ENCODE measurements around the gene BARHL1.

Gene BARHL1

DNA sequence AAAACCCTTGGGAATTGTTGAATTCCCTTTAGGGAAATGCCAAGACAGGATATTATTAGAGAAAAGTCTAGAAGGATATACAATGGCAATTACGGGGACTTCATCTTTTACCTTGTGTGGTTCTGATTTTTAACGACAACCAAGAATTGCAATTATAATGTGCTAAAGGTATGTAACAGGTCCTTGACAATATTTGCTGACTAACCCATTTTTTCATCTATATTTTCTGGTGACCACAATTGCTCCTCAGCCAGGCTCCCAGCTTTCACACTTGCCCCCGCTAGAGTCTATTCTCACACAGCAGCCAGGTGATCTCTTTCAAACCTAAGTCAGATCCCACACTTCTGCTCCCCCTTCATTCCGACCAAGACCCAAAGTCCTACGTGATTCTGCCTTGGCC is 34.3 kb downstream of the BARHL1 start:
- peaks cover 77% of the 10 kb centered on the region for H3K36me3 ChIP-seq (ENCODE audit: control insufficient read depth, insufficient read depth, low read length)
- H3K27ac ChIP-seq (ENCODE audit: low read depth, low read length) = no peak overlapping the region
- no peaks in the 10 kb centered on the region for H3K9me3 ChIP-seq (ENCODE audit: control insufficient read depth, insufficient read depth, low read depth, low read length)
- H3K9ac ChIP-seq (ENCODE audit: low read length) = no peak overlapping the region
- H3K27me3 ChIP-seq (ENCODE audit: control insufficient read depth, insufficient read depth, low read length) = no peaks in the 10 kb centered on the region
- peaks cover 13% of the 10 kb centered on the region; the same call in 1 of the 2 replicates for H3K4me1 ChIP-seq (ENCODE audit: control insufficient read depth, insufficient read depth, low read length)
- H3K4me3 ChIP-seq (ENCODE audit: low read depth, low read length) = no peak overlapping the region

DNA sequence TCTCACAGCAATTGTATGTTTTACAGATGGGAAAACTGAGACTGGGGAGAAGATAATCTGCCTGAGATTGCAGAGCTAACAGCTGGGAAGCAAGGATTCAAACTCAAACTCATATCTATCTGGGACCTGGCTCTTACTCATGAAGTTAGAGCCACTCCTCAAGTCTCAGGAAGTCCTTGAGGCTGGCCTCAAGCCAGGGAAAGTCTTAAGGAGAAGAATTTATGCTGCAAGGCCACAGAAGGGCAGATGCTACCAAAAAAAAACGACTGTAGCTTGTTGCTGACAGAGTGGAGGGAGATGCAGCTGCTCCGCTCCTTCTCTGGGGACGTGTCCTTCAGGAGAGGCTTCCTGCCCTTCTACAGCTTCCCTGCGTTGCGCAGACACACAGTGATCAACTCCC is 39.8 kb downstream of the BARHL1 start:
- no peak overlapping the region for H3K27ac ChIP-seq (ENCODE audit: low read depth, low read length)
- H3K27me3 ChIP-seq (ENCODE audit: control insufficient read depth, insufficient read depth, low read length) = no peaks in the 10 kb centered on the region
- no peak overlapping the region for H3K9ac ChIP-seq (ENCODE audit: low read length)
- peaks cover 76% of the 10 kb centered on the region for H3K36me3 ChIP-seq (ENCODE audit: control insufficient read depth, insufficient read depth, low read length)
- H3K4me3 ChIP-seq (ENCODE audit: low read depth, low read length) = no peak overlapping the region
- H3K4me1 ChIP-seq (ENCODE audit: control insufficient read depth, insufficient read depth, low read length) = no peaks in the 10 kb centered on the region
- no peaks in the 10 kb centered on the region for H3K9me3 ChIP-seq (ENCODE audit: control insufficient read depth, insufficient read depth, low read depth, low read length)

DNA sequence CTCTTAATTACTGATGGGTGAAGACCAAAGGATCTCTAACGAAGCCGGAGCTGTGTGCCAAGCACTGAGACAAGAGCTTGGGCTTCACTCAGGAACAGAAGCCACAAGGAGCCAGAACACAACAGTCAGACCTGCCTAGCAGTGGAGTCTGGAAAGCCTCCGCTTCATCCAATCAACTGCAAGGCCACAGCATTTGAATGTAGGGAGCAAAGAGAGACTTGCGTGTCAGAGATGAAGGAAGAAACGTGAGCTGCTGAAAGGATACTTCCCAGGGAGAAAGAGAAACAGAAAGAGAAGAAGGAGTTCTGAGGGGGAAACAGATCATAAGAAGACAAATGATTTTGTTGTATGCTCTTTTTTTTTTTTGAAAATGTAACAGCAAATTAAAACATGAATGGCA is 43.9 kb downstream of the BARHL1 start:
- Histone ChIP-seq H3K4me1 (ENCODE audit: control insufficient read depth, insufficient read depth, low read length) (no peaks in the 10 kb centered on the region; the same call in 1 of the 2 replicates), H3K9ac (ENCODE audit: low read length) (no peak overlapping the region), H3K27me3 (ENCODE audit: control insufficient read depth, insufficient read depth, low read length) (no peaks in the 10 kb centered on the region), H3K36me3 (ENCODE audit: control insufficient read depth, insufficient read depth, low read length) (peaks cover 89% of the 10 kb centered on the region), H3K9me3 (ENCODE audit: control insufficient read depth, insufficient read depth, low read depth, low read length) (no peaks in the 10 kb centered on the region), H3K27ac (ENCODE audit: low read depth, low read length) (no peak overlapping the region), H3K4me3 (ENCODE audit: low read depth, low read length) (no peak overlapping the region)

GRCh38 chr9:132627106-132627505 is 44.7 kb downstream of the BARHL1 start:
- Histone ChIP-seq H3K9ac (ENCODE audit: low read length) (no peak overlapping the region), H3K36me3 (ENCODE audit: control insufficient read depth, insufficient read depth, low read length) (peaks cover 92% of the 10 kb centered on the region), H3K4me1 (ENCODE audit: control insufficient read depth, insufficient read depth, low read length) (no peaks in the 10 kb centered on the region; the same call in 1 of the 2 replicates)

GRCh38 chr9:132627594-132627993 is 45.2 kb downstream of the BARHL1 start:
- peaks cover 92% of the 10 kb centered on the region for H3K36me3 ChIP-seq (ENCODE audit: control insufficient read depth, insufficient read depth, low read length)
- no peaks in the 10 kb centered on the region for H3K27me3 ChIP-seq (ENCODE audit: control insufficient read depth, insufficient read depth, low read length)
- H3K4me3 ChIP-seq (ENCODE audit: low read depth, low read length) = no peak overlapping the region
- H3K9ac ChIP-seq (ENCODE audit: low read length) = no peak overlapping the region
- H3K4me1 ChIP-seq (ENCODE audit: control insufficient read depth, insufficient read depth, low read length) = no peaks in the 10 kb centered on the region; the same call in 1 of the 2 replicates
- no peak overlapping the region for H3K27ac ChIP-seq (ENCODE audit: low read depth, low read length)
- no peaks in the 10 kb centered on the region for H3K9me3 ChIP-seq (ENCODE audit: control insufficient read depth, insufficient read depth, low read depth, low read length)

More at GRCh38 chr9:132627106-132627505, 44.7 kb downstream of the BARHL1 start:
- Histone ChIP-seq H3K27me3 (ENCODE audit: control insufficient read depth, insufficient read depth, low read length) (no peaks in the 10 kb centered on the region), H3K4me3 (ENCODE audit: low read depth, low read length) (no peak overlapping the region), H3K9me3 (ENCODE audit: control insufficient read depth, insufficient read depth, low read depth, low read length) (no peaks in the 10 kb centered on the region), H3K27ac (ENCODE audit: low read depth, low read length) (no peak overlapping the region)

DNA sequence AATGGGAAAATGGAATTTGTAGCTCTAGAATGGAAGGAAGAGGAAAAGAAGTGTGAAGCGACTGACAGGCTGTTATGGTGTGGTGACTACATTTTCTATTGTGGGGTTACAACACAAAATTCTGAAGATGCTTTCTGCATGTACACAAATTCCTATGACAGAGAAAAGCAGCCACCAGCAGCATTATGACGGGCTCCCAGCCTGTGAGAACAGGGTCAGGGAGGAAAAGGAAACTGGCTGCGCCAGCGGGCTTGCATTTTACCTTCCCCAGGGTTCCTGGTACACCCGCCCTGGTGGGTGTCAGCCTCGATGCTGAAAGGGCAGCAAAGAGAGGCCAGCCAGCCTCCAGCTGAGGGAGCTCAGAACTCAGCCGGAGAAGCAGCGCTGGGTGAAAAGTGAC is 46.3 kb downstream of the BARHL1 start:
- no peak overlapping the region for H3K27ac ChIP-seq (ENCODE audit: low read depth, low read length)
- no peak overlapping the region for H3K9ac ChIP-seq (ENCODE audit: low read length)
- no peak overlapping the region for H3K4me3 ChIP-seq (ENCODE audit: low read depth, low read length)
- peaks cover 89% of the 10 kb centered on the region for H3K36me3 ChIP-seq (ENCODE audit: control insufficient read depth, insufficient read depth, low read length)
- H3K9me3 ChIP-seq (ENCODE audit: control insufficient read depth, insufficient read depth, low read depth, low read length) = no peaks in the 10 kb centered on the region
- no peaks in the 10 kb centered on the region for H3K27me3 ChIP-seq (ENCODE audit: control insufficient read depth, insufficient read depth, low read length)
- no peaks in the 10 kb centered on the region; the same call in 1 of the 2 replicates for H3K4me1 ChIP-seq (ENCODE audit: control insufficient read depth, insufficient read depth, low read length)

DNA sequence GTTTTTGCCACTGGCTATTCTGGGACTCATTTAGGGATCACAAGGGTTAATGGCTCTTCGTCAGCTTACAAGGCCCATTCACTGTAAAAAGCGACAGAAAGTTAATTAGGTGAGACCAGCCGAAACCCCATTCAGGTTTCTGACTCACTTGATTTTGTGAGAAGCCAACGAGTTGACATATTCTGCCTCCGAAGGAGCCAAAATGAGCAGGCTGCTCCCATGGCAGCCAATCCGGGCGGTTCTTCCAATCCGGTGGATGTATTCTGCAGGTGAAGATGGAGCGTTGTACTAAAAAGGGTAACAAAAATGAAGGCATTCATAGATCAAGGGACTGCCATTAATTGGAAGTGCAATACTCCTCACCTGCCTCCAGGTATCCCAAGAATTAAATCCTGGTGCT is 47.7 kb downstream of the BARHL1 start:
- Histone ChIP-seq H3K27me3 (ENCODE audit: control insufficient read depth, insufficient read depth, low read length) (no peaks in the 10 kb centered on the region), H3K27ac (ENCODE audit: low read depth, low read length) (no peak overlapping the region), H3K36me3 (ENCODE audit: control insufficient read depth, insufficient read depth, low read length) (peaks cover 82% of the 10 kb centered on the region), H3K9ac (ENCODE audit: low read length) (no peak overlapping the region), H3K4me3 (ENCODE audit: low read depth, low read length) (no peak overlapping the region), H3K9me3 (ENCODE audit: control insufficient read depth, insufficient read depth, low read depth, low read length) (no peaks in the 10 kb centered on the region), H3K4me1 (ENCODE audit: control insufficient read depth, insufficient read depth, low read length) (no peaks in the 10 kb centered on the region; the same call in 1 of the 2 replicates)

DNA sequence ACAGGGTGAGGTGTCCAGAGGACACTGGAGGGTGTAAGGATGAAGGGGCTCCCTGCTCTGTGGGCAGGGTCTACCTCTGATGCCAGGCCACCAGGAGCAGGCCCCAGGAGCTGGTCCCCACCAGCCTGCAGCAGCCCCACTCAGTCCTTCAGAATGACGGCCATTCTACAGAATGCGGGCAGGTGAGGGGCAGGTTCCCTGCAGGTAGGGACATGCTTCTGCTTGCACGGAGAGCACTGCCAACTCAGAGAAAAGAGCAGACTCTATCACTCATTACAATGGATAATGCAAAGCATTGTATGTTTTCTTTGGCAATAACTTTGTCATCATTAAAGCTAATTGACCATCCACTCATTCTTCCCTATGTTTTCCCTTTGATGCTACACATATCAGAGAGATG is 48.4 kb downstream of the BARHL1 start:
- Histone ChIP-seq H3K27me3 (ENCODE audit: control insufficient read depth, insufficient read depth, low read length) (no peaks in the 10 kb centered on the region), H3K4me3 (ENCODE audit: low read depth, low read length) (no peak overlapping the region), H3K9ac (ENCODE audit: low read length) (no peak overlapping the region), H3K4me1 (ENCODE audit: control insufficient read depth, insufficient read depth, low read length) (no peaks in the 10 kb centered on the region; the same call in 1 of the 2 replicates), H3K27ac (ENCODE audit: low read depth, low read length) (0 out of 2 replicates have a peak overlapping the region, but pooled peaks have one; percentile 29), H3K9me3 (ENCODE audit: control insufficient read depth, insufficient read depth, low read depth, low read length) (no peaks in the 10 kb centered on the region), H3K36me3 (ENCODE audit: control insufficient read depth, insufficient read depth, low read length) (peaks cover 75% of the 10 kb centered on the region)

GRCh38 chr9:132631280-132631679 is 48.9 kb downstream of the BARHL1 start:
- Histone ChIP-seq H3K27ac (ENCODE audit: low read depth, low read length) (no peak overlapping the region), H3K4me3 (ENCODE audit: low read depth, low read length) (no peak overlapping the region), H3K4me1 (ENCODE audit: control insufficient read depth, insufficient read depth, low read length) (no peaks in the 10 kb centered on the region; the same call in 1 of the 2 replicates), H3K9me3 (ENCODE audit: control insufficient read depth, insufficient read depth, low read depth, low read length) (no peaks in the 10 kb centered on the region), H3K27me3 (ENCODE audit: control insufficient read depth, insufficient read depth, low read length) (no peaks in the 10 kb centered on the region), H3K36me3 (ENCODE audit: control insufficient read depth, insufficient read depth, low read length) (peaks cover 75% of the 10 kb centered on the region), H3K9ac (ENCODE audit: low read length) (no peak overlapping the region)

- H3K9me3 ChIP-seq (ENCODE audit: control insufficient read depth, insufficient read depth, low read depth, low read length) = no peaks in the 10 kb centered on the region
- H3K27me3 ChIP-seq (ENCODE audit: control insufficient read depth, insufficient read depth, low read length) = no peaks in the 10 kb centered on the region
- no peak overlapping the region for H3K27ac ChIP-seq (ENCODE audit: low read depth, low read length)
- peaks cover 75% of the 10 kb centered on the region for H3K36me3 ChIP-seq (ENCODE audit: control insufficient read depth, insufficient read depth, low read length)
- H3K4me3 ChIP-seq (ENCODE audit: low read depth, low read length) = no peak overlapping the region
- H3K9ac ChIP-seq (ENCODE audit: low read length) = no peak overlapping the region
- no peaks in the 10 kb centered on the region; the same call in 1 of the 2 replicates for H3K4me1 ChIP-seq (ENCODE audit: control insufficient read depth, insufficient read depth, low read length)
These were observed 49.3 kb downstream of the BARHL1 start for GRCh38 chr9:132631685-132632084.

DNA sequence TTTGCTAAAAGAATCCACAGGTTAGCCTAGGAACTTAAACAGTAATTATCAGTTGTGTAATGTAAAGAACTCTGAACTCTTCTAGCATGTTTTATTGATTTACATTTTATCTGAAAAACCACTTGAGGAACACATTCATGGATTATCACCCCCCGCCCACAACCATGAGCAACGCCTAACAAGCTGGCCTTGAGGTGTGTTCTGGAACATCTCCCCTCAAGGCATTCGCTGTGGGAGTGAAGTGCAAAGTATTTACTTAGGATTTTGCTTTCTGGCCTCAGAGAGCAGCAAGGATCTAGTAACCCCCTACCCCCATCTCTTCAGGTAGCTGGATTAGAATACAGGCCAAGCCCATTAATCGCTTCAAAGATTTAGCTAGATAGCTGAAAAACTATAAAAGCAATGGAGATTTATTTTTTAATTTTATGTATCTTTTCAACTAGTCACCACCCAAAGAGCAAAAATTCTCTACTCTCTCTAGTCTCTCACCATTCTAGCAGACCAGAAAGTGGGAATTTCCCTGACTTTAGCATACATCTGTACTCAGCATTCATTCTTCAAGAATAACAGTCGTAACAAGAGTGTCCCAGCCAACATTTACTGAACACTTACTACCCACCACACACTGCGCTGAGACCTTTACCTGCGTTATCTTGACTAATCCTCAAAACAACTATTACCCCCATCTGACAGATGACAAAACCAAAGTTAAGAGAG is 50.2 kb downstream of the BARHL1 start:
- H3K4me1 ChIP-seq (ENCODE audit: control insufficient read depth, insufficient read depth, low read length) = no peaks in the 10 kb centered on the region; the same call in 1 of the 2 replicates
- H3K27ac ChIP-seq (ENCODE audit: low read depth, low read length) = no peak overlapping the region
- no peak overlapping the region for H3K9ac ChIP-seq (ENCODE audit: low read length)
- no peaks in the 10 kb centered on the region for H3K9me3 ChIP-seq (ENCODE audit: control insufficient read depth, insufficient read depth, low read depth, low read length)
- H3K27me3 ChIP-seq (ENCODE audit: control insufficient read depth, insufficient read depth, low read length) = no peaks in the 10 kb centered on the region
- H3K4me3 ChIP-seq (ENCODE audit: low read depth, low read length) = no peak overlapping the region
- H3K36me3 ChIP-seq (ENCODE audit: control insufficient read depth, insufficient read depth, low read length) = peaks cover 75% of the 10 kb centered on the region
